NCI-H1417 (cell line): ENCODE results near the gene NR5A2.

Source experiments
- DNase-seq, 3 experiments: peaks; one replicate each; lab custom pipeline; 2025; lab: John Stamatoyannopoulos, UW

Gene NR5A2

GRCh38 chr1:200124309-200124708 is 96.8 kb downstream of the NR5A2 start:
- no peak for DNase-seq

GRCh38 chr1:200128081-200128480 is 100.6 kb downstream of the NR5A2 start:
- DNase-seq = no peak

GRCh38 chr1:200128944-200129879 is 101.7 kb downstream of the NR5A2 start:
- DNase-seq = peak in 2 of 3 experiments; percentile 25 to 65

- peak in 2 of 3 experiments; percentile 17 to 53 for DNase-seq
Observed at GRCh38 chr1:200130552-200130951, 103.0 kb downstream of the NR5A2 start.

GRCh38 chr1:200131551-200132125 is 104.1 kb downstream of the NR5A2 start:
- DNase-seq = no peak

GRCh38 chr1:200133123-200133522 is 105.6 kb downstream of the NR5A2 start:
- no peak for DNase-seq

GRCh38 chr1:200134116-200134515 is 106.6 kb downstream of the NR5A2 start:
- no peak for DNase-seq

- no peak for DNase-seq
Observed at GRCh38 chr1:200136384-200136783, 108.9 kb downstream of the NR5A2 start.

- peak; percentile 30 to 77 (median 30) for DNase-seq
Observed at GRCh38 chr1:200139661-200140250, 112.2 kb downstream of the NR5A2 start.

- DNase-seq = no peak
Observed at GRCh38 chr1:200143347-200143746, 115.8 kb downstream of the NR5A2 start.

- DNase-seq = no peak
Observed at GRCh38 chr1:200146100-200146499, 118.6 kb downstream of the NR5A2 start.

GRCh38 chr1:200147094-200147493 is 119.6 kb downstream of the NR5A2 start:
- DNase-seq = no peak

GRCh38 chr1:200147742-200148141 is 120.2 kb downstream of the NR5A2 start:
- no peak for DNase-seq

- no peak for DNase-seq
Observed at GRCh38 chr1:200150006-200150405, 122.5 kb downstream of the NR5A2 start.

- peak in 2 of 3 experiments; percentile 28 to 75 for DNase-seq
Observed at GRCh38 chr1:200150721-200151120, 123.2 kb downstream of the NR5A2 start.

- DNase-seq = no peak
Observed at GRCh38 chr1:200152336-200152735, 124.8 kb downstream of the NR5A2 start.

GRCh38 chr1:200153277-200154055 is 126.0 kb downstream of the NR5A2 start:
- peak in 1 of 3 experiments; percentile 14 for DNase-seq

GRCh38 chr1:200154069-200154767 is 126.7 kb downstream of the NR5A2 start:
- DNase-seq = no peak

GRCh38 chr1:200157715-200158114 is 130.2 kb downstream of the NR5A2 start:
- no peak for DNase-seq

GRCh38 chr1:200161801-200162200 is 134.3 kb downstream of the NR5A2 start:
- DNase-seq = peak in 1 of 3 experiments; percentile 69

GRCh38 chr1:200162258-200162657 is 134.7 kb downstream of the NR5A2 start:
- peak in 1 of 3 experiments; percentile 20 for DNase-seq
